Activated naive CD8-positive, alpha-beta T cell treated with anti-CD3 and anti-CD28 coated beads, Interleukin-2, amount 50 U/mL, for 24 hours (primary cell): Measurements from ENCODE around the gene RGSL1.

Source experiments
- ATAC-seq: fragments of 150-1000 bp; cut with Tn5 transposase; one replicate; pipeline ENCODE4 v1.10.0; 2021
- DNase-seq: peaks from one replicate; pipeline ENCODE4 v3.0.0; 2021
- H3K27ac Mint-ChIP-seq: one replicate; pipeline ENCODE4 v1.8.0; 2021; ENCODE audit warnings: mild to moderate bottlenecking, mixed read lengths
- H3K27me3 Mint-ChIP-seq: one replicate; pipeline ENCODE4 v1.8.0; 2021; ENCODE audit warnings: mixed read lengths
- H3K36me3 Mint-ChIP-seq: one replicate; pipeline ENCODE4 v1.8.0; 2021; ENCODE audit warnings: low read depth, mixed read lengths
- H3K4me1 Mint-ChIP-seq: one replicate; pipeline ENCODE4 v1.8.0; 2021; ENCODE audit warnings: mixed read lengths
- H3K4me3 Mint-ChIP-seq: one replicate; pipeline ENCODE4 v1.8.0; 2021; ENCODE audit warnings: mild to moderate bottlenecking, moderate library complexity, mixed read lengths
- H3K9me3 Mint-ChIP-seq: one replicate; pipeline ENCODE4 v1.8.0; 2021; ENCODE audit warnings: mixed read lengths

The RGSL1 gene

DNA sequence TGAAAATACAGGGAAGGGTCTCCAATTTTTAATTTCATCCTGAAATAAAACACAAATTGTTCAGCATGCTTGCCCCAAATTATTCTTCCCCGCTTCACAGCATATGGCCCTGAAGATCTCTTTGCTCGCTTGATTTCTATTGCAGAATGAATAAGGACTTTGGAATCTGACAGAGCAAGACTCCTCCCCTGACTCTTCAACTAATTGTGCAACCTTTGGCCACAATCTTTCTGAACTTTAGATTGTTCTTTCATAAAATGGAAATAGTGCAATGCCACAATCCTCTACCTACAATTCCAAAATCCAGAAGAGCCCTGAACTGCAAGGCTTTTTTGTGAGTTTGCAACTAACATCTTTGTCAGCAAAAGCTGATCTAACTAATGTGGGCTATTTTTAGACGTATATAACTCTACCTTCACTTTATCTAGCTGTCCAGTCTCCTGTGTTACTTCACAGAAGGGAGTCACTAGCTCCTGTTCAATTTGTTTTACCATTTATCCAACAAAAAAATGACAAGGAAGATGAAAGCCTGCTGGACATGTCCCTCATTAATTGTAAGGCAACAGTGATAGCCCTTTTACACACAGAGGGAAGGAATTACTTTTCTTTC, 125.7 kb downstream of the RGSL1 start:
- no peak for DNase-seq
- no peak for ATAC-seq
- Mint-ChIP-seq H3K36me3 (peaks cover 40% of the 10 kb centered on the region), H3K4me3 (no peak overlapping the region), H3K9me3 (no peaks in the 10 kb centered on the region), H3K27me3 (no peaks in the 10 kb centered on the region), H3K4me1 (peaks cover 1% of the 10 kb centered on the region), H3K27ac (no peak overlapping the region)

DNA sequence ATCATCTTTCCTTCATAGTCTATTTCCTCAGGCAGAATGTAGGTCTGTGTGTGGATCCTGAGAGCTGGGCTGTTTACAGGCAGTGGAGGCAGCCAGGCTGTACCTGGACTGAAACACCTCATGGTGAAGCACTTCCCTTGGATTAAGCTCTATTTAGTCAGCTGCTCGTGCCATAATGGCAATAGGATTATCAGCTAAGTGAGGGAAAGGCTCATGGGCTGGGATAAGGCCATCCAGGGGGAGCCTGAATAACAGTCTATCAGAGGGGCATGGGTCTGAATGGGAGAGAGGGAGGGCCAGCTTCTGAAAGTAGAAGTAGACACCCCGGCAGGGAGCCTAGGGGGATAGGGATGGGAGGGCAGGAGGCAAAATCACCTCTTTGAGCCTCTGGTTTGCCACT, 130.8 kb downstream of the RGSL1 start:
- Mint-ChIP-seq H3K27ac (no peak overlapping the region), H3K9me3 (no peaks in the 10 kb centered on the region), H3K4me3 (no peak overlapping the region), H3K4me1 (peaks cover 31% of the 10 kb centered on the region), H3K27me3 (no peaks in the 10 kb centered on the region), H3K36me3 (peaks cover 43% of the 10 kb centered on the region)
- no peak for ATAC-seq
- DNase-seq, result no peak

DNA sequence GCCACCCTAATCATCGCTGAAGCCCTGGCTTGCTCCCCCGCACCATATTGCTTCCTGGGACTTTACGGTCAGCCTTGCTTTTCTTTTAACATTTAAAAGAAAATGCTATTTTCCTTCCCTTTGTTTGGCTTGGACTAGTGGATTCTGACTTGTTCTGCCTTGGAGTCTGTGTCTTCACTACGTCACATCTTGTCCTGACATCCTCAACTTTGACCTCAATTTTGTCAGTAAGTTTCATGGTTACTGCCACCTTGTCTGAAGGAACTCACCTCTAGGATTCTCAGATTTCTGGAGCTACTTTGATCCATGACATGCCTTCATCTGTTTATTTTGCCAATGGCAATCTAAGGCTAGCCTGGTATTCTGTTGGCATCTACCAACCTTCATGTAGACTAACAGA, 134.8 kb downstream of the RGSL1 start:
- H3K4me3 Mint-ChIP-seq, result no peak overlapping the region
- no peaks in the 10 kb centered on the region for H3K9me3 Mint-ChIP-seq
- no peaks in the 10 kb centered on the region for H3K27me3 Mint-ChIP-seq
- H3K36me3 Mint-ChIP-seq, result peaks cover 28% of the 10 kb centered on the region
- ATAC-seq (no peak), DNase-seq (no peak)
- H3K27ac Mint-ChIP-seq, result no peak overlapping the region
- H3K4me1 Mint-ChIP-seq, result peaks cover 53% of the 10 kb centered on the region

DNA sequence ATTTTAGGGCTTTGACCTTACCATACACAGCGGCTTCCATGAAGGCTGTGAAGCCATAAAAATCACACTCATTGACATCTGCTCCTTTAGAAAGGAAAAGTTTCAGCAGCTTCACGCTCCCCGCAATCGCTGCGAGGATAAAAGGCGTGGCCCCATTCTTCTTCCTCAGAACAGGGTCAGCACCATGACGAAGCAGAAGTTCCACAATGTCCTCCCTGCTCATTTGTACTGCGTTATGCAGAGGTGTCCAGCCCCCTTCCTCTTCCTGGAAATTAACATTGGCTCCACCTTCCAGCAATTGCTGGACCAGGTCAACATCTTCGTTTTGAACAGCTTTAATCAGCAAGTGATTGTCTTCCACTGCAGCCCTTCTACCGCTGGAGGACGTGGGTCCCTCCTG, 136.4 kb downstream of the RGSL1 start:
- no peak overlapping the region for H3K4me3 Mint-ChIP-seq
- H3K27ac Mint-ChIP-seq, result no peak overlapping the region
- no peaks in the 10 kb centered on the region for H3K9me3 Mint-ChIP-seq
- peaks cover 52% of the 10 kb centered on the region for H3K4me1 Mint-ChIP-seq
- ATAC-seq (no peak), DNase-seq (no peak)
- peaks cover 14% of the 10 kb centered on the region for H3K36me3 Mint-ChIP-seq
- no peaks in the 10 kb centered on the region for H3K27me3 Mint-ChIP-seq

DNA sequence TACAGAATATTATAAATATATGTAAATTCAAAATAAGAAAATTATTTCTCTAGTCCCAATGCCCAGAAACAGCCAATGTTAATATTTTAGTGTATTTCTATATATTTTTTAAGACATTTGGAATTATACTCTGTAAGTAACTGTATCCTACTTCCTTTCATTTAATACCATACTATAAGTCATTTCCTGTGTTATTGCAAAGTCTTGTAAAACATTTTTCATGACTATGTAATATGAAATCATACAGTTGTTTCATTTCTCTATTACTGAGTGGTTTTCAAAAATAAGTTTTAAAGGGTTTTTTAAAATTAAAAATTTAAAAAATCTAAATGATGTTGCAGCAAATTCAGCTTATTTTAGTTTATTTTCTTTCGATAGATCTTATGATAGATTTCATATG, 137.1 kb downstream of the RGSL1 start:
- Mint-ChIP-seq H3K36me3 (peaks cover 11% of the 10 kb centered on the region), H3K4me3 (no peak overlapping the region), H3K9me3 (no peaks in the 10 kb centered on the region), H3K27me3 (no peaks in the 10 kb centered on the region), H3K4me1 (peaks cover 52% of the 10 kb centered on the region), H3K27ac (no peak overlapping the region)
- ATAC-seq, result no peak
- DNase-seq, result no peak

DNA sequence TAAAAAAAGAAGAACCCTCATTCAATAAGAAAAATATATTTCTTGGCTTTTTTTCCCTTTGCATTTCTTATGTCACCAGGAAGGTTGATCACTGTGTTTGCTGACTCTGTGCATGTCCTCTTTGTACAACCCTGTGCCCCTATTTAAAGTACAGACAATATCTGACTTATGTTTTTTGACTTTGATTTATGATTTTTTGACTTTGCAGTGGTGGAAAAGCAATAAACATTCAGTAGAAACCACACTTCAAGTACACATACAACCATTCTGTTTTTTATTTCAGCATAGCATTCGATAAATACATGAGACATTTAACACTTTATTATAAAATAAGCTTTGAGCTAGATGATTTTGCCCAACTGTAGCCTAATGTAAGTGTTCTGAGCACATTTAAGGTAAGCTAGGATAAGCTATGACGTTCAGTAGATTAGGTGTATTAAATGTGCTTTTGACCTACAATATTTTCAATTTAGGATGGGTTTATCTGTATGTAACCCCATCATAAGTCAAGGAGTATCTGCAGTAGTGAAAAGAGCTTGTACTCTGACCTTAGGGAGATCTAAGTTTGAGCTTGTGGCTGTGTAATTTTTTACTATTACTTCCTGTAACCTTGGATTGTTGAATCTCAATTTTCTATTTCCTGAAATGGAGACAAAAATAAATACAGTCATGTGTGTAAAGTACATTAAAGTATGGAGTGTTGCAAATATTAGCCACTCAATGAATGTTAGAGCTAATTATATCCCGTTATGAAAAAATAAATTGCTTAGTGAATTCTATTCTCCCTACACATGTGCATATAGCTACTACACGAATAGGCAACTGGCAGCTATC, 137.9 kb downstream of the RGSL1 start:
- peak overlapping the region; percentile 97 for H3K27ac Mint-ChIP-seq
- no peaks in the 10 kb centered on the region for H3K9me3 Mint-ChIP-seq
- H3K4me1 Mint-ChIP-seq, result peaks cover 51% of the 10 kb centered on the region
- H3K36me3 Mint-ChIP-seq, result peaks cover 10% of the 10 kb centered on the region
- no peaks in the 10 kb centered on the region for H3K27me3 Mint-ChIP-seq
- no peak for DNase-seq
- ATAC-seq, result no peak
- H3K4me3 Mint-ChIP-seq, result peak overlapping the region; percentile 93

DNA sequence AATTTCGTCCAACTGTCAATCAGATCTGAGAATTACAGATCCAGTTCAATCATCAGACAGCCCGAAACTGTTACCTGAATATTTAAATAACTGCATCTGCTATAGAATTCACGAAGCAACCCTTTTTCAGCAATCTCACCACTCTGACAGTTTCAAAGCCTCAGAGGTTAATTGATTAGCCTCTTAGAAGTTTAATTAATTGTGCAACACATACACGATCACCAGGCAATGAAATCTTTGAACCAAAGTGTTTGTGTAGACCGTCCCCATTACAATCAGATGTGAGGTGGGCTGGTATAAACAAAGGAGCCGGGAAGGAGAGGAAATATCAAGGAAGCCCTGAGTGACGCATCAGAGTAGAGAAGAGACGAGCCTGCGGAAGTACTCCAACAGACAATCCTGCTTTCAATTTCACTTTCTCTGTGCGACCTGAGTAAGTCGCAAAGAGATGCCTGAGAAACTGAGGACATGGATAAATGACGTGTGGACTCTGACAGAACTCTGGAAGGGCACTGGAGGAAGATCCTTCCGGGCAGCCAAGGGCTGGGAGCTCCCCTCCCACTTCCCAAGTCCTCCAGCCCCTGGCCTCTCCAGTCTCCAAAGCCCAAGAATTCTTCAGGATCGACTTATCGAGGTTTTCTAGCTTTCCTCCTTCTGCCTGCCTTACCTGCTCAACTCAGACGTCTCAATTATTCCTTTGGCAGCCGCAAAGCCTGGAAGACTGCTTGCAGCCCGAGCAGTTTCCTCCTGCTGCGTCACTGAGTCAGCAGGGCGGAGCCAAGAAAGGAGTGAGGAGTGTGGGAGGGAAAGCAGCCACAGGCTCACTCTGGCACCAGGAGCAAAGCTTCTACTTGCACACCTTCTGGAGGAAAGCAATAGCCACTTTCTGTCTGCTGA, 138.8 kb downstream of the RGSL1 start, which contains the start of gene RNASEL:
TSS of gene RNASEL (minus strand) at position 757 of the 897 bp plus-strand sequence. CDS start 2,450 bp downstream, outside the sequence.
- no peaks in the 10 kb centered on the region for H3K27me3 Mint-ChIP-seq
- H3K36me3 Mint-ChIP-seq, result peaks cover 10% of the 10 kb centered on the region
- H3K9me3 Mint-ChIP-seq, result no peaks in the 10 kb centered on the region
- peak; percentile 89 for ATAC-seq
- peak within 1 kb of the TSS; percentile 93 for H3K4me3 Mint-ChIP-seq
- DNase-seq, result peak; percentile 63
- H3K4me1 Mint-ChIP-seq, result peaks cover 44% of the 10 kb centered on the region
- peak within 1 kb of the TSS; percentile 97 for H3K27ac Mint-ChIP-seq

DNA sequence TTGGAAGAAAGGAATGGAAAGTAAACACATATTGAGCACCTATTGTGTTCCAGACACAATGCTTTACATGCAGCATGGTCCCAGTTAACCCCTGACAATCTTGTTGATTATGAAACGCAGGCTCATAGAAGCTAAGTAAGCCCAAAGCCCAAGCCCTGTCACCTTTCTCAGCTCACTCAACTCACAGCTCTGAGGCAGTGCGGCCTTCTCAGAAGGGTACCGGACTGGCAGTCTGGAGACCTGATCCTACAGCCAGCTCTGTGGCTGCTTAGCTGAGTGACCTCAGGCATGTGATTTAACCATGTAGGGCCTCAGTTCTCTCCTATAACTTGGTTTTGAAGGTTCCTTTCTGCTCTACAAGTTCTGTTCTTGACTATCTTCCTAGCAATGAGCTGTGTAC, 139.6 kb downstream of the RGSL1 start:
- peak overlapping the region; percentile 93 for H3K4me3 Mint-ChIP-seq

DNA sequence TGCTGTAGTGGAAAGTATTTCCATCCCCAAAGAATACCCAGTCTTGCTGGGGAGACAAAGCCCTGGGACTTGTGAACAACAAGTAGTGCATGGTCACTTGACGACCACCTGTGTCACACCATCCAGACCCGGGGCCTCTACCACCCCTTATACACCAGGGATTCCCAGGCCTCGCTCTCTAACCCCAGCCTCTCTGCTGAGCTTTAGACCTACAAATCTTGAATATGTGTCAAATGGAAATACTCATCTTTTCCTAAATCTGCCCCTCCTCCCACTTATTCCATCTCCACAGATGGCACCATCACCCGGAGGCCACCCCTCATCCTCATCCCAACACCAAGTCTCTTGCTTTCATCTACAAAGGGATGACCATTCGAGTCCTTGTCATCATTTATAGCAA, 140.0 kb downstream of the RGSL1 start:
- Mint-ChIP-seq H3K27me3 (no peaks in the 10 kb centered on the region), H3K4me1 (peaks cover 32% of the 10 kb centered on the region), H3K36me3 (peaks cover 10% of the 10 kb centered on the region), H3K27ac (peak overlapping the region; percentile 97), H3K9me3 (no peaks in the 10 kb centered on the region), H3K4me3 (no peak overlapping the region)
- DNase-seq (no peak), ATAC-seq (no peak)

More for the DNA sequence above, 139.6 kb downstream of the RGSL1 start:
- peaks cover 10% of the 10 kb centered on the region for H3K36me3 Mint-ChIP-seq
- H3K27me3 Mint-ChIP-seq, result no peaks in the 10 kb centered on the region
- ATAC-seq (no peak), DNase-seq (no peak)
- H3K9me3 Mint-ChIP-seq, result no peaks in the 10 kb centered on the region
- peak overlapping the region; percentile 97 for H3K27ac Mint-ChIP-seq
- H3K4me1 Mint-ChIP-seq, result peaks cover 36% of the 10 kb centered on the region

DNA sequence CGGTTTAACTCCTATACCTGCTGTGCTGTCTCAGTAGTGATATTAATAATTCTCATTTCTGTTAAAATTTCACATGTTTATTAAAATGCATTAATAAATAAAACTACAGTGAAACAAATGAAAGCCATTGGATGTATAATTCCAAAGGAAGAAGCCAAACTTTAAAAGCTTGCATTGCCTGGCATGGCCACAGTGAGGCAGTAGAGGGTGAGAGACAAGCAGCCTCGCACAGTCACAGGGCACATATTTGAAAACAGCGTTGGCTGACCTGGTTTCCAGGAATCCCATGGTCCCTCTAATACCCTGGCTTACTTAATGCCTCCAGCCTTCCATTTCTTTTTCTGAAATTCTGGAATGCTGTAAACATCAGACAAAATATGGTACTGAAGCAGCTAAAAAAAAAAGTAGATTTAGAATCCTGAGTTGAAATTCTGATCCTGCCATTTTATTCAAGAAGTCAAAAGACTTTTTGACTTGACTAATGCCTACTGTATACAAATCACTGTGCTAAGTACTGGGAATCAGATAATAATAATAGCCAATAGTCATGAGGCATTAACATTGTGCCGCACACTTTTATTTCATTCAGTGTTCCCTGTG, 145.8 kb downstream of the RGSL1 start:
- no peaks in the 10 kb centered on the region for H3K27me3 Mint-ChIP-seq
- H3K9me3 Mint-ChIP-seq, result no peaks in the 10 kb centered on the region
- H3K27ac Mint-ChIP-seq, result no peak overlapping the region
- H3K4me3 Mint-ChIP-seq, result no peak overlapping the region
- H3K36me3 Mint-ChIP-seq, result no peaks in the 10 kb centered on the region
- ATAC-seq (no peak), DNase-seq (peak; percentile 77)
- peaks cover 19% of the 10 kb centered on the region for H3K4me1 Mint-ChIP-seq

DNA sequence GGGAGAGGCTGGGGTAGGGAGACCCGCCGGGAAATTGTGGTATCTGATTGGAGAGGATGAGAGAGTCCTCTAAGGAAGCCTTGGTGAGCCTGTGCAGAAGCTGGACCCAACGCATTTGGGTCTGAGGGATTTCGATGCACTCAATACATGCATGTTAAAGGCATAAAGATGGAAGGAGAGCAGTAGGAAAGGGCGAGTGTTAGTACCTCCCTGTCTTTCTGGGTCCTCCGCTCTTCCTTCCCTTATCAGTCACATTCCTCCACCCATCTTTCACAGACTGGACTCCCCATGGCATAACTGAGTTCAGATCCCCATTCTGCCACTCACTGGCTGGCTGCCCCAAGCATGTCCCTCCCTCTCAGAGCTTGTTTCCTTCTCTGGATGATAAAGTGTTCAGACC, 147.0 kb downstream of the RGSL1 start:
- H3K36me3 Mint-ChIP-seq, result no peaks in the 10 kb centered on the region
- ATAC-seq (no peak), DNase-seq (no peak)
- H3K27ac Mint-ChIP-seq, result no peak overlapping the region
- H3K4me3 Mint-ChIP-seq, result no peak overlapping the region
- H3K9me3 Mint-ChIP-seq, result no peaks in the 10 kb centered on the region
- peaks cover 19% of the 10 kb centered on the region for H3K4me1 Mint-ChIP-seq
- no peaks in the 10 kb centered on the region for H3K27me3 Mint-ChIP-seq

DNA sequence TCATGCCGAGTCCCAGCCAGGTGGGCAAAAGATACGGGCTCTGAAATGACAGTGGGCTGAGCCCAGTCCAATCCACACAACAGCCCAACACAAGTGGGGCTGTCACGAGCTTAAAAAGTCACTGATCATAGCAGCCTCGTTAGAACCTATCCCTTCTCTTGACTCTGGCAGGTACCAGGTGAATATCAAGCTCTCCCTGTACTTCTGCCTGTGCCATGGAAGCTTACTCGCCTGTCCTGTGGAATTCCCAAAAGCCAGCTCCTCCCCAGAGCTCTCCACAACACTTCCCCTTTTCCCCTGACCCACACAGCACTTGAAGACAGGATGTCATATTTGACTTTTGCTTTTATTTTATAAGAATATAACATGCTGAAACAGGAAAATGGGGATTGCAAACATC, 148.3 kb downstream of the RGSL1 start:
- Mint-ChIP-seq H3K27me3 (no peaks in the 10 kb centered on the region), H3K9me3 (no peaks in the 10 kb centered on the region), H3K27ac (no peak overlapping the region), H3K4me3 (no peak overlapping the region), H3K4me1 (peaks cover 19% of the 10 kb centered on the region), H3K36me3 (no peaks in the 10 kb centered on the region)
- DNase-seq (no peak), ATAC-seq (no peak)

DNA sequence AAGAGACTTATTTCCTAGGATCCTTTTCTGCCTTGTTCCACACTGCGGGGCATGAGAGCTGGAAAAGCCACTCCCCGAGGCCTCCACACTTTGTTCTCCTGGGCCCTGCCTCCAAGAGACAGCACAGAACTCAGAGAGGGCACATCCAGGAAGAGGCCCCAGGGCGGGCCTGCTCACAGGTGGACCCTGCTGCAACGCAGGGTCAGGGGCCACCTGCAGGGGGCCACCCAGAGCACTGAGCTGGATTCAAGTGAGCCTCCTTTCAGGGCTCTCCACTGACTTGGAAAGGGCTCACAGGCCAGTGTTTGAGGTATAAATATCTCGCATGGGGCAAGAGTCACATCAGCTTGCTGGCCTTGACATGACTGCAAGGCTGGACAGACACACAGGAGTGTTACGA, 149.4 kb downstream of the RGSL1 start:
- H3K4me3 Mint-ChIP-seq, result peak overlapping the region; percentile 18
- peaks cover 28% of the 10 kb centered on the region for H3K4me1 Mint-ChIP-seq
- H3K27ac Mint-ChIP-seq, result peak overlapping the region; percentile 46
- no peaks in the 10 kb centered on the region for H3K36me3 Mint-ChIP-seq
- ATAC-seq (no peak), DNase-seq (peak; percentile 52)
- H3K27me3 Mint-ChIP-seq, result peaks cover 1% of the 10 kb centered on the region
- H3K9me3 Mint-ChIP-seq, result no peaks in the 10 kb centered on the region

DNA sequence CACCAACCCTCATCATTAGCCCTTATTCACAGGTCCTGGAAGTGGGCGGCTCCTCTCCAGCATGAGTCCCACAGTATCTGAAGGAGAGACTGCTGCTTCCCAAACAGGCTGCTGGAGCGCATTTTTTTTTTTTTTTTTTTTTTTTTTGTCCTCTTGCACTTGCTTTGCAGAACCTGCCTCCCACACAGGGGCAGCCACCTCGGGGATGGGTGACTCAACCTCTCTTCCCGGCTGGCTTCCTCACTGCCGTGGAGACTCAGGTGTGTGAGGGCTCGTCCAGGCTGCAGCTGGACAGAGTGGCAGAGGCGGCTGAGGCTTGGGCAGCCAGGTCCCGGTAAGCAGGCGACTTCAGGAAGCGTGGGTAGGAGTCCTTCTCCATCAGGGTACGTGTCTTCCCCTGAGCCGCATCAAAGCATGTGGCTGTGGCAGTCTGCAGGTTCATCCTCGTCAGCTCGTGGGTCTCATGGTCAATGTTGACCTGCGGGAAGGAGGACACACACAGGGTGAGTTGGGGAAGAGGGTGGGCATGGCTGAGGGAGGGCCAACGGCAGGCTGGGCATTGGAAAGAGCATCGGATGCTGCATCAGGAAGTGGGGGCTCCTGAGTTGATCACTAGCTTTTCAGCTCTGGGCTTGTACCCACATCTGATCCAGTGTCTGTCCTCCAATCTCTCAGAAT, 150.2 kb downstream of the RGSL1 start:
- peak overlapping the region; percentile 71 for H3K27ac Mint-ChIP-seq
- H3K36me3 Mint-ChIP-seq, result no peaks in the 10 kb centered on the region
- peaks cover 35% of the 10 kb centered on the region for H3K4me1 Mint-ChIP-seq
- no peak for DNase-seq
- H3K27me3 Mint-ChIP-seq, result peaks cover 10% of the 10 kb centered on the region
- ATAC-seq, result no peak
- H3K4me3 Mint-ChIP-seq, result no peak overlapping the region
- no peaks in the 10 kb centered on the region for H3K9me3 Mint-ChIP-seq
